ENCODE measurements around the gene SRL.
"Not testable (repeated sequence)": the region's sequence is repeated elsewhere in the genome, so short reads cannot be mapped to it uniquely, and the experiment has no call there.

The SRL gene

DNA sequence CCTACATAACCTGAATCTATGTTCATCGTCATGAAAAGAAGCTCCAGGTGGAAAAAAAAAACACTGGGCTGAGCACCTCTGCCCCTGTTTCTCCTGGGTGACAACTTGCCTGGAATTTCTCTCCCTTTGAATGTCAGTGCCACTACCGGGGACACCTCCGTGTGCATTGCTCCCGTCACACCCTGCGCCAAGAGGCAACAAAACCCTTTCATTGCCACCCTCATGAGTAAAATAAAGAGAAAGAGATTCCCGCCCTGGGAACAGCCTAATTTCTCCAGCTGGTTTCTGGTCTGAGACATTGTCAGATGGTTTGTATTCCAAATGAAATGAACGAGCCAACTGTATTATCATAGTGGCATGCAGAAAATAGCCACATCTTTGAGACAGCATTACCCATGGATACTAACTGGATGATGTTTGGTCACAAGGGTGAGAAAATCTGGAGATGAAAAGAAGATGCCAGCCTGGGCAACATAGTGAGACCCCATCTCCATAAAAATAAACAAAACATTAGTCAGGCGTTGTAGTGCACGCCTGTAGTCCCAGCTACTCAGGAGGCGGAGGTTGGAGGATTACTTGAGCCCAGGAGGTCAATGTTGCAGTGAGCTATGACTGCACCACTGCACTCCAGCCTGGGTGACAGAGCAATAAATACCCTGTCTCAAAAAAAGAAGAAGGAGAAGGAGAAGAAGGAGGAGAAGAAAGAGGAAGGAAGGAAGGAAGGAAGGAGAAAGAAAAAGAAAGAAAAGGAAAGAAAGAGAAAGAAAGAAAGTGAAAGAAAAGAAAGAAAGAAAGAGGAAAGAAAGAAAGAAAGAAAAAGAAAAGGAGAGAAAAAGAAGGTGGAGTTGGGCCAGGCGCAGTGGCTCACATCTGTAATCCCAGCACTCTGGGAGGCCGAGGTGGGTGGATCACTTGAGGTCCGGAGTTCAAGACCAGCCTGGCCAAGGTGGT lies 83.5 kb downstream of the SRL start:
- no peak overlapping the region for H3K9ac ChIP-seq (ENCODE audit: low read depth, low read length, poor library complexity)
- peaks cover 0 to 5% (median 0%) of the 10 kb centered on the region in 3 experiments for H3K27me3 ChIP-seq (ENCODE audit: control insufficient read depth in 3 of 3, insufficient read depth in 3 of 3, low read depth in 1 of 3, low read length in 3 of 3)
- H2BK12ac ChIP-seq (ENCODE audit: low read length), result no peak overlapping the region
- H3K4me2 ChIP-seq (ENCODE audit: insufficient read depth, low read length, poor library complexity, severe bottlenecking), result no peak overlapping the region
- H3K4me3 ChIP-seq (ENCODE audit: low read length in 2 of 2), result no peak overlapping the region
- H4K91ac ChIP-seq (ENCODE audit: low read depth, low read length, poor library complexity), result no peak overlapping the region
- no peak overlapping the region for H3K4ac ChIP-seq (ENCODE audit: low read length)
- no peak overlapping the region for H3K23ac ChIP-seq (ENCODE audit: low read depth, low read length, poor library complexity)
- H2AFZ ChIP-seq (ENCODE audit: low read length), result no peak overlapping the region
- no peaks in the 10 kb centered on the region for H3K4me1 ChIP-seq (ENCODE audit: control insufficient read depth in 2 of 2, insufficient read depth in 1 of 2, low read depth in 1 of 2, low read length in 2 of 2)
- H3K18ac ChIP-seq (ENCODE audit: low read length), result no peak overlapping the region
- no peak overlapping the region for H2AK5ac ChIP-seq (ENCODE audit: low read depth, low read length)
- WGBS, 2 donors (ENCODE audit: extremely low coverage in 2 of 2, insufficient read length in 2 of 2, insufficient replicate concordance in 1 of 2), result no CpG with 5 or more reads among the region's 13 CpGs
- no peaks in the 10 kb centered on the region for H3K79me1 ChIP-seq (ENCODE audit: low read depth, low read length)
- no peaks in the 10 kb centered on the region for H3K36me3 ChIP-seq (replicated peaks in 1 of 2; ENCODE audit: control insufficient read depth in 2 of 2, insufficient read depth in 2 of 2, low read length in 2 of 2)
- H4K8ac ChIP-seq (ENCODE audit: low read depth, low read length), result no peak overlapping the region
- no peak overlapping the region for H2BK15ac ChIP-seq (ENCODE audit: low read length)
- no peak overlapping the region for H3K27ac ChIP-seq (replicated peaks; ENCODE audit: low read length)
- peaks cover 0 to 1% of the 10 kb centered on the region in 2 donors for H3K9me3 ChIP-seq (replicated peaks in 1 of 2; ENCODE audit: control insufficient read depth in 2 of 2, insufficient read depth in 1 of 2, low read depth in 1 of 2, low read length in 2 of 2)
- no peak overlapping the region for H2BK5ac ChIP-seq (ENCODE audit: low read length)
- DNase-seq (ENCODE audit: low spot score), result no peak
- H3K14ac ChIP-seq (ENCODE audit: low read length), result no peak overlapping the region
- no peak overlapping the region for H2BK120ac ChIP-seq (ENCODE audit: low read depth, low read length)

DNA sequence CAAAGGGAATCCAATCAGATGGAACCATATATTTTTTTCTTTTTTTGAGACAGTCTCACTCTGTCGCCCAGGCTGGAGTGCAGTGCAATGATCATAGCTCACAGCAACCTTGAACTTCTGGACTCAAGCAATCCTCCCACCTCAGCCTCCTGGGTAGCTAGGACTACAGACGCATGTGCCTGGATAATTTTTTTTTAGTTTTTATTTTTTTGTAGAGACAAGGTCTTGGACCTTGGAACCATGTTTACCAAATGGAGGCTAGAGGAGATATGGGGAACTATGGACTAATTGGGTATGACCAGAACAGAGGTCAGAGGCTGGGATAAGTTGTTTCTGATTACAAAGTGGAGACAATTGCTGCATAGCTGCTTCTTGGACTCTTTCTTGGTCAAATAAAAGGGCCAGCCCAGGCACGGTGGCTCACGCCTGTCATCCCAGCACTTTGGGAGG lies 84.5 kb downstream of the SRL start:
- DNase-seq (ENCODE audit: low spot score), result no peak
- no peak overlapping the region for H4K91ac ChIP-seq (ENCODE audit: low read depth, low read length, poor library complexity)

DNA sequence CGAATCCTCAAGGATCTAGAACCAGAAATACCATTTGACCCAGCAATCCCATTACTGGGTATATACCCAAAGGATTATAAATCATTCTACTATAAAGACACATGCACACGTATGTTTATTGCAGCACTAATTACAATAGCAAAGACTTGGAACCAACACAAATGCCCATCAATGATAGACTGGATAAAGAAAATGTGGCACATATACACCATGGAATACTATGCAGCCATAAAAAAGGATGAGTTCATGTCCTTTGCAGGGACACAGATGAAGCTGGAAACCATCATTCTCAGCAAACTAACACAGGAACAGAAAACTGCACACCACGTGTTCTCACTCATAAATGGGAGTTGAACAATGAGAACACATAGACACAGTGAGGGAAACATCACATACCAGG lies 85.4 kb downstream of the SRL start:
- not testable (repeated sequence) for H3K27me3 ChIP-seq (ENCODE audit: control insufficient read depth in 3 of 3, insufficient read depth in 3 of 3, low read depth in 1 of 3, low read length in 3 of 3); H3K36me3 ChIP-seq (replicated peaks in 1 of 2; ENCODE audit: control insufficient read depth in 2 of 2, insufficient read depth in 2 of 2, low read length in 2 of 2); H3K14ac ChIP-seq (ENCODE audit: low read length); H4K8ac ChIP-seq (ENCODE audit: low read depth, low read length); H3K79me1 ChIP-seq (ENCODE audit: low read depth, low read length); H2AK5ac ChIP-seq (ENCODE audit: low read depth, low read length); H3K4ac ChIP-seq (ENCODE audit: low read length); H3K4me2 ChIP-seq (ENCODE audit: insufficient read depth, low read length, poor library complexity, severe bottlenecking); H3K23ac ChIP-seq (ENCODE audit: low read depth, low read length, poor library complexity); DNase-seq (ENCODE audit: low spot score); H3K18ac ChIP-seq (ENCODE audit: low read length); H2BK15ac ChIP-seq (ENCODE audit: low read length); H4K91ac ChIP-seq (ENCODE audit: low read depth, low read length, poor library complexity); H3K4me1 ChIP-seq (ENCODE audit: control insufficient read depth in 2 of 2, insufficient read depth in 1 of 2, low read depth in 1 of 2, low read length in 2 of 2); H2BK120ac ChIP-seq (ENCODE audit: low read depth, low read length); H3K9ac ChIP-seq (ENCODE audit: low read depth, low read length, poor library complexity); H3K4me3 ChIP-seq (ENCODE audit: low read length in 2 of 2); H3K9me3 ChIP-seq (replicated peaks in 1 of 2; ENCODE audit: control insufficient read depth in 2 of 2, insufficient read depth in 1 of 2, low read depth in 1 of 2, low read length in 2 of 2); H2BK12ac ChIP-seq (ENCODE audit: low read length); H3K27ac ChIP-seq (replicated peaks; ENCODE audit: low read length); H2AFZ ChIP-seq (ENCODE audit: low read length); H2BK5ac ChIP-seq (ENCODE audit: low read length)
- no CpG with 5 or more reads among the region's 3 CpGs for WGBS, 2 donors (ENCODE audit: extremely low coverage in 2 of 2, insufficient read length in 2 of 2, insufficient replicate concordance in 1 of 2)

More for the DNA sequence above, 84.5 kb downstream of the SRL start:
- H3K14ac ChIP-seq (ENCODE audit: low read length), result no peak overlapping the region
- H2BK120ac ChIP-seq (ENCODE audit: low read depth, low read length), result no peak overlapping the region
- no peak overlapping the region for H3K4me3 ChIP-seq (ENCODE audit: low read length in 2 of 2)
- peaks cover 0 to 5% (median 0%) of the 10 kb centered on the region in 3 experiments for H3K27me3 ChIP-seq (ENCODE audit: control insufficient read depth in 3 of 3, insufficient read depth in 3 of 3, low read depth in 1 of 3, low read length in 3 of 3)
- no peak overlapping the region for H2AFZ ChIP-seq (ENCODE audit: low read length)
- H3K79me1 ChIP-seq (ENCODE audit: low read depth, low read length), result no peaks in the 10 kb centered on the region
- no peak overlapping the region for H3K23ac ChIP-seq (ENCODE audit: low read depth, low read length, poor library complexity)
- H2BK15ac ChIP-seq (ENCODE audit: low read length), result no peak overlapping the region
- no peak overlapping the region for H2BK5ac ChIP-seq (ENCODE audit: low read length)
- no peak overlapping the region for H3K27ac ChIP-seq (replicated peaks; ENCODE audit: low read length)
- no peak overlapping the region for H3K4ac ChIP-seq (ENCODE audit: low read length)
- H2BK12ac ChIP-seq (ENCODE audit: low read length), result no peak overlapping the region
- no peaks in the 10 kb centered on the region for H3K36me3 ChIP-seq (replicated peaks in 1 of 2; ENCODE audit: control insufficient read depth in 2 of 2, insufficient read depth in 2 of 2, low read length in 2 of 2)
- H3K9me3 ChIP-seq (replicated peaks in 1 of 2; ENCODE audit: control insufficient read depth in 2 of 2, insufficient read depth in 1 of 2, low read depth in 1 of 2, low read length in 2 of 2), result peaks cover 0 to 1% of the 10 kb centered on the region in 2 donors
- H3K18ac ChIP-seq (ENCODE audit: low read length), result no peak overlapping the region
- no peak overlapping the region for H2AK5ac ChIP-seq (ENCODE audit: low read depth, low read length)
- no CpG with 5 or more reads among the region's 4 CpGs for WGBS, 2 donors (ENCODE audit: extremely low coverage in 2 of 2, insufficient read length in 2 of 2, insufficient replicate concordance in 1 of 2)
- H3K4me2 ChIP-seq (ENCODE audit: insufficient read depth, low read length, poor library complexity, severe bottlenecking), result no peak overlapping the region
- H3K9ac ChIP-seq (ENCODE audit: low read depth, low read length, poor library complexity), result no peak overlapping the region
- H4K8ac ChIP-seq (ENCODE audit: low read depth, low read length), result no peak overlapping the region
- H3K4me1 ChIP-seq (ENCODE audit: control insufficient read depth in 2 of 2, insufficient read depth in 1 of 2, low read depth in 1 of 2, low read length in 2 of 2), result no peaks in the 10 kb centered on the region

DNA sequence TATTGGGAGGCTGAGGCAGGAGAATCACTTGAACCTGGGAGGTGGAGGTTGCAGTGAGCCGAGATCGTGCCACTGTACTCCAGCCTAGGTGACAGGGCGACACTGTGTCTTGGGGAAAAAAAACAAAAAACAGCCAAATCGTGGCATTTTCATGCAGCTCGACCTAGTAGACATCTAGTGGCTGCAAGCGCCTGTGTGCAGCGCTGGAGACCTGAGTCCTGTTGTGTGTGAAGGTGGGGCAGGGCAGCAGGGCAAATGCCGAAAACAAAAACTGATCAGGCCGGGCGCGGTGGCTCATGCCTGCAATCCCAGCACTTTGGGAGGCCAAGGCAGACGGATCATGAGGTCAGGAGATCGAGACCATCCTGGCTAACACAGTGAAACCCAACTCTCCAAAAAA lies 88.5 kb downstream of the SRL start:
- not testable (repeated sequence) for H2AK5ac ChIP-seq (ENCODE audit: low read depth, low read length); H2AFZ ChIP-seq (ENCODE audit: low read length); H2BK12ac ChIP-seq (ENCODE audit: low read length); H2BK5ac ChIP-seq (ENCODE audit: low read length); H3K23ac ChIP-seq (ENCODE audit: low read depth, low read length, poor library complexity); H3K27me3 ChIP-seq (ENCODE audit: control insufficient read depth in 3 of 3, insufficient read depth in 3 of 3, low read depth in 1 of 3, low read length in 3 of 3); H3K9ac ChIP-seq (ENCODE audit: low read depth, low read length, poor library complexity); H3K79me1 ChIP-seq (ENCODE audit: low read depth, low read length); H2BK15ac ChIP-seq (ENCODE audit: low read length); H2BK120ac ChIP-seq (ENCODE audit: low read depth, low read length); H4K91ac ChIP-seq (ENCODE audit: low read depth, low read length, poor library complexity); H3K4me3 ChIP-seq (ENCODE audit: low read length in 2 of 2); H3K4me2 ChIP-seq (ENCODE audit: insufficient read depth, low read length, poor library complexity, severe bottlenecking); H3K9me3 ChIP-seq (replicated peaks in 1 of 2; ENCODE audit: control insufficient read depth in 2 of 2, insufficient read depth in 1 of 2, low read depth in 1 of 2, low read length in 2 of 2); DNase-seq (ENCODE audit: low spot score); H3K4me1 ChIP-seq (ENCODE audit: control insufficient read depth in 2 of 2, insufficient read depth in 1 of 2, low read depth in 1 of 2, low read length in 2 of 2); H3K27ac ChIP-seq (replicated peaks; ENCODE audit: low read length); H3K4ac ChIP-seq (ENCODE audit: low read length); H4K8ac ChIP-seq (ENCODE audit: low read depth, low read length); H3K36me3 ChIP-seq (replicated peaks in 1 of 2; ENCODE audit: control insufficient read depth in 2 of 2, insufficient read depth in 2 of 2, low read length in 2 of 2)
- Histone ChIP-seq H3K18ac (ENCODE audit: low read length) (peak overlapping the region; percentile 80), H3K14ac (ENCODE audit: low read length) (peak overlapping the region; percentile 71)
- no CpG with 5 or more reads among the region's 13 CpGs for WGBS, 2 donors (ENCODE audit: extremely low coverage in 2 of 2, insufficient read length in 2 of 2, insufficient replicate concordance in 1 of 2)

All from neuronal stem cell (in vitro differentiated cells).